Fibroblast of upper back skin (primary cell): ENCODE measurements around the gene KLHL34.
A peak's percentile ranks its signal among the peaks of the same experiment; 100 is the strongest.

Experiments
- DNase-seq: peaks from one replicate; pipeline ENCODE4 v3.0.0-alpha.2; 2013

The KLHL34 gene, protein sequence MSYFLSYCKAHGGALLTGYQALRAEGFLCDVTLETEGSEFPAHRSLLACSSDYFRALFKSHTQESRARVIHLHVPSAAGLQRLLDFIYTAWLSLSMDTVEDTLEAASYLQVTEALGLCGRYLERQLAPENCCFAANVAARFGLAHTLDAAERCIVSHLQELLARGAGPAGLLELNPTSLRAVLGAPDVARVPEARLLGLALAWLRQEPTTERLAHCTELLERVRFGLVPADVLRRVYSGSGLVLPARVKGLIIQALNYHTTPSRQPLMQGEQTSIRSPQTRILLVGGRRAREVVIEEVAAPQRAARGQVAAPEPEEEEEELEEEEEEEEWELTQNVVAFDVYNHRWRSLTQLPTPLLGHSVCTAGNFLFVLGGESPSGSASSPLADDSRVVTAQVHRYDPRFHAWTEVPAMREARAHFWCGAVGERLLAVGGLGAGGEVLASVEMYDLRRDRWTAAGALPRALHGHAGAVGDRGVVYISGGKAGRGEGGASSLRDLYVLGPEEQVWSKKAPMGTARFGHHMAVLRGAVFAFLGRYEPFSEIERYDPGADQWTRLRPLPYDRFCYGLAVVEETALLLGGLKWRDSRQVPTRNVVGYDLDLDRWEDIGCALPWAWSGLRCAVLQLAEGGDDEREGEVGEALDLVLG

DNA sequence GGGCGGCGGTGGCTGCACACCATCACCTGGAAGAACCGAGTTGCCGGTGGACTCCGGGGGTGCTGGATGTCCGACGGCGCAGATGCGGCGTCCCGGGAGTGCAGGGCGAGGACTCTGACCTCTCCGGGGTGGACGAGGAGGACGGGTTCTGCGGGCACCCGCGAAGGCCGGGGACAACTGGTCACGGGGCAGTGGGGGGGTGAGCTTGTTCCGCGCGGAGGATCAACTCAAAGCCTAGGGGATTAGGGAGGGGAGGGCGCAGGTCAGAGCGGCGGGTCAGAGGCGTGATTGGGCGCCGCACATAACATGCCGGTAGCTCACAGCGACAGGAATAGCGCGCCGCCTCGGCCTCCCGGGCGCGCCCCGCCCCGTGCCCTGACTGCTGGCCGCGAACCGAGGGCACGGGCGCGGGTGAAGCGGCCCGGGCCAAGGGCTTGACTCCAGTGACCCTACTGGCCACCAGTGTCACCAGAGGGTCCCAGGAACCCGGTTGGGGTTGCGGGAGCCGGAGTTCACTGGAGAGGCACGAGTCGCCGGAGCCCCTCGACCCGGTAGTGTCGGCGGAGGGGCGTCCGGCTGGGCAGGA is at the start of gene KLHL34:
Gene KLHL34, minus strand, starts transcription at position 179 of the 586 bp plus-strand sequence. CDS start 542 bp downstream, outside the sequence.
- no peak for DNase-seq

DNA sequence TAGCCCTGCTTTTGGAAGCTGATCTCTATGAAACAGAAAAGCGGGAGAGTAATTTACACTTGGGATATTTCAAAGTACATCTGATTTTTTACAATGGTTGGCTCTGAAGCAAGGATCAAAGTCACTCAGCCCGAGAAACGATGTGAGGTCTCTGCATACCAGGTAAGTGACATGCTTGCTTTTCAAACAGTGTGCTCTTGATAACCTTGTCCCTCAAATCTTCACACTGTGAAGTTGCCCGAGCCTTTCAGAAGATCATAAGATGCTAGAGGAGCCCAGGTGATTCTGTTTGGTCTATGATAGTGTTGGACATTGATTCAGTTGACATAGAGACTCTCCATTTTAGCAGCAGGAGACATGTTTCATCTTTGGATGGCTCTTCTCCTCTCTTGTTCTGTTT is 47.1 kb upstream of the KLHL34 start:
- DNase-seq: no peak

DNA sequence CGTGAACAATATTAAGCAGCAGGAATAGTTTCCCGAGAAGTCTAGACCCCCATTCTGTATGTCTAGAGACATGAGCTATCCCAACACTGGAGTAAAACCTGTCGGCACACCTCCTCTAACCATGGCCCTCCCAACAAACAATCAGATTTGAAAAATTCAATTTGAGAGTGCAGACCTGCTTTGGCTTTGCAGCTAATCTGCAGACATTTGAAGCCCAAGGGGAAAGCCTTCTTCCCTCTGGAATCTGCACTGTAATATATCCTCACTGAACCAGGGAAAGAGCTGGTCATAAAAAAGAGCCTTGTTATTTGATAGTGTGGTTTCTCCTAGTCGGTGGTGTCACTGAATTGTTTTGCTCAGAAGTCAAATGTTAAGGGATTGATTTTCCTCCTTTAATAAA is 44.6 kb upstream of the KLHL34 start:
- DNase-seq: no peak

DNA sequence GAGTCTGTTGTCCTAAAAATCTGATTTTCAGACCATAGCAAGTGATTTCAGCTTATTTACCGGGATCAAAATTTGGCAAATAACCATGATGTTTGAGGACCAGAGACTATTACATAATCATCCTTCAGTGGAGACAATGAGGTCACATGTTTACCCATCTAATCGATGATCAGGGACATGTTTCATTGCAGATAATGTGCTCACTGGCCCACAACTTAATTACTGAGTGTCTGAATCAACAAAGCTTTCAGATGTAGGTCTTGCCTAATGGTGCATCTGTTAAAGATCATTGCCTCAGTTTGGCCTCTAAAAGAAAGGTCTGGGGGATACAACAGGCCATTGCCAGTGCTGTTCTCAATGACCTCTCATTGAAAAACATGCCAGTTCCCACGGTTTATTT is 42.8 kb upstream of the KLHL34 start:
- DNase-seq: no peak

DNA sequence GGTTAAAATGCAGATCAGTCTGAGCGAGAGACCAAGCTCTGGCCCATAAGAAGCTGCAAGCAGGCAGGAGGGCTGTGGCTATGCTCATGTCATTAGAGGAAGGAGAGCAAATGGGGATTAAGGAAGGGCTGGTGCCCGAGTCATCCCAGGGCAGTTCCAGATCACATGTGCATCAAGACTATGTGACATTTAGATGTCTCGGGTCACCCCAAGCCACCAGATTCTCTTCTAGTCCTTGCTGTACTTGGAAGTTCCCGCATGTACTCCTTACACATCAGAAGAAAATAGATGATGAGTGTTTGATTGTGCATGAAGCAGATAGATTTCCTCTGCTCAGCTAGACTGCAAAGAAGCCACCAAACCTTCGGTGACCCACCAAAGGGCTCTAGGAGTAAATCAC is 42.1 kb upstream of the KLHL34 start:
- DNase-seq: no peak

DNA sequence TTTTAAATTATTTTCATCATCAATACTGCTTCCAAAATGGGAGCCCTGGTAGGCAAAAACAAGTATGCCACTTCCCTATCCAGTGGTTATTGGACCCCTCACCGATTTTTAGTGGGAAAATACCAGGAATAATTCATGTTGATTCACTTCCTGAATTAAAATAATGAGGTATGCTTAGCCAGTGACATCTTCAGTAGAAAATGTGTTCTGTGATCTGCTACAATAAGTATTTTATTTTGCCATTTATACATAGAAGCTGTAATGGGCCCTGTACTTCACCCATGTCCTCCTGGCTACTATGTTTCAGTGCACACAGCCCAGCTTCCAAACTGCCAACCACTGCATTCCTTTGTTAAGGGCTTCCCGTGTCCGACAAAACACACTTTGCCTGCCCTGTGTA is 41.0 kb upstream of the KLHL34 start:
- peak; percentile 33 for DNase-seq

DNA sequence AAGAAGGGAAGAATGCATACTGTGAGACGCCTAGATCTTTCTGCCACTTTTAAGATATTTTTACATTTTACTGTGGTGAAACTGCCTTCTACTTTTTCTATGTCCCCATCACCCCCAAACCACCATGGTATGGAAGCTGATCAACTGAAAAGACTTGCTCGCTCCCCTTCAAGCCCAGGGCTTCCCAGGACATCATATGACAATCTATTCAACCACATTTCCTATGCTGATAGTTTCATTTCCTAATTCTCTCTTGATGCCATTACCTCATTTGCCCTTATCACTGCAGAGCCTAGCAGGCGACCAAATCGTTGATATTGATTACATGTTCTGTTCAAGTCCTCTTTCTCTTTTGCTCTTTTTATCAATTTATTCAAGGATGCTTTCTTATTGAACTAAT is 40.1 kb upstream of the KLHL34 start:
- no peak for DNase-seq

DNA sequence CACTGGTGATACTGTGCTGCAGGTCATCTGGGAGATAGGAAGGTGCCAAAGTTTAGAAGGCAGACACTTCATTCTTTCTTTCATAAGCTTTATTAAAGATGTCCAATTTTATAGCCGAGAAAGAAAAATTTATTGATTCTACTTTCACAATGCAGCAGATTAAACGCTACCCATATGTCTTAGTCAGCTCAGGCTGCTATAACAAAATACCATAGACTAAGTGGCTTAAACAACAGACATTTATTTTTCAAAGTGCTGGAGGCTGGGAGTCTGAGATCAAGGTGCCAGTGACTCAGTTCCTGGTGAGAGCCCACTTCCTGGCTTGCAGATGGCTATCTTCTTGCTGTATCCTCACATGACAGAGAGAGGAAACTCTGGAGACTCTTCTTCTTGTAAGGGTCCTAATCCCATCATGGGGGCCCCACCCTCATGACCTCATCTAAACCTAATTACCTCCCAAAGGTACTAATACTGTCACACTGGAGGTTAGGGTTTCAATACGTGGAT is 33.4 kb upstream of the KLHL34 start:
- DNase-seq: no peak

DNA sequence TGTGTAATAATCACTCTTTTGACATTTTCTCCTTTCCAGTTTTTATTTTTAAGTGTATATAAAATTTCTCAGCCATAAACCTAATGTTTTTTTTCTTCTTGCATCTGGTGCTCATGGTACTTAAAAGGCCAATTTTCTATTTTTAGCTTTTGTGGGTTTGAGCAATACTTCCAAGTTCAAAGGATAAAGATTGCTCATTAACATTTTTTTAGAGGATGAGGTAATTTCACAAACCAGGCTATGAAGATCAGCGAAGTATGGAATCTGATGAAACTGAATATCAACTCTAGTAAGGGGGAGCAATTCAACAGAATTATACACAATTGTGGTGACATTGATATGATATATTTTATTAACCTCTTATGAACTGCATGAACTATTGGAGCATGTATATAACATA is 25.8 kb upstream of the KLHL34 start:
- peak; percentile 80 for DNase-seq

DNA sequence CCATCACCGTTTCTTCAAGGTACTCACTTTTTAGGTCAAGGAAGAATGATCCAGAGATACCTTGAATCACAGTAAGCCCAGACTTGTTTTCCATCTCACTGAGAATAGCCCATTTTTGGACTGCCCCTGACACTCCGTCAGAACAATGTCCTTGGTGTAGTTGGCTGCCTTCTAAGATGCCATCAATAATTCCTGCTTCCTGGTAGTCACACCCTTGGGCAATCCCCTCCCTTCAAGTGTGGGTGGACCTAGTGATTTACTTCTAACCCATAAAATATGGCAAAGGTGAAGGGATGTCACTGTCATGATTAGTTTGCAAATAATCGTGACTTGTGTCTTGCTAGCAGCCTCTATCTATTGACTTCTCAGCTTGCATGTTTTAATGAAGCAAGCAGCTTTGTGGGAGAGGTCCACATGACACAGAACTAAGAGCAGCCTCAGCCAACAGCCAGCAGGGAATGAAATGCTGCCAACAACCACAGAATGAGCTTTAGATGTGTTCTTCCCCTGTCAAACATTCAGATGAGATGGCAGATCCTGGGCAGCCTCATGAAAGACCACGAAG is 20.0 kb upstream of the KLHL34 start:
- DNase-seq: peak; percentile 5

DNA sequence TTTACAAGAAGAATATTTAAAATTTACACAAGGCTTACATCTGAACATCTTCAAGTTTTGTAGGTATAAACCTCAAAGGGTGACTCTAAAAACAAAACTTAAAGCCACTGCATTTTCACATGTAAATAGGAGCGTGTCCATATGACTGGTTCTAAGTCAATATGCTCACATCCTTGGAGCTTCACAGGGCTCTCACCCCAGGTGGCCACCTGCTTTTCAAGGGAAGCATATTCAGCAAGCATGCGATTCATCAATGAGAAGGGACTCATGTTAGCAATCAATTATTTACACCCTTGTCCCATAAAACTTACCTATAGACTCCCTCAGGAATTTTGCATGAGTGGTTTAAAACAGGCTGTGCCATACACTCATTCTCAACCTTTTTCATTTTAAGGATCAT is 17.8 kb upstream of the KLHL34 start:
- DNase-seq: no peak

DNA sequence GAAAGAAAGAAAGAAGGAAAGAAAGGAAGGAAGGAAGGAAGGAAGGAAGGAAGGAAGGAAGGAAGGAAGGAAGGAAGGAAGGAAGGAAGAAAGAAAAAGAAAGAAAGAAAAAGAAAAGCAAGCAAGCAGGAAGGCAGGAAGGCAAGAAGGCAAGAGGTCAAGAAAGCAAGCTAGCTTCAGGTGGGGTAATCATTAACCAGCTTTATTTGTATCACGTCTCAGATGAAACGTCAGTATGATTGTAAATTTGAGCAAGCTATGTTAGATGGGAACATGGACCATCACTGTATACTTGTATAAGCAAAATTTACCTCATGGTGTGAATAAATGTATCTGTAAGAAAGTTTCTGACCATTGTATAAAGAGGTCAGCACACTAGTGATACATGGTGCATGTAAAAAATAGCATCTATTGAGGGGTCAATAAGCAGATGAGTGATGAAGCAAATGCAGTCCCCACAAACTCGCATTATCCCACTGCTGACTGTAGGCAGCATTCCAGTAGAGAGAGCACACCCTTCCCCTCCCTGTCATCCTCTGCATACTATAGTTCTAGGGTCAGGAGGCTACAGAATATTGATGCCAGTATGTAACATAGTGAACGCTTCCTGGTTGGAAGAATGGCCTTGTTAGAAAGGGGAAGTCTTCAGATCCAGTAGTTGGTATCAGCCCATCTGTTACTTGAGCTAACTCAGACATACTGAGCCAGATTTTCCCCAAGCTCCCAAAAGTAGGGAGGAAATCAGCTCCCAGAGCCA is 16.5 kb upstream of the KLHL34 start:
- DNase-seq: no peak

DNA sequence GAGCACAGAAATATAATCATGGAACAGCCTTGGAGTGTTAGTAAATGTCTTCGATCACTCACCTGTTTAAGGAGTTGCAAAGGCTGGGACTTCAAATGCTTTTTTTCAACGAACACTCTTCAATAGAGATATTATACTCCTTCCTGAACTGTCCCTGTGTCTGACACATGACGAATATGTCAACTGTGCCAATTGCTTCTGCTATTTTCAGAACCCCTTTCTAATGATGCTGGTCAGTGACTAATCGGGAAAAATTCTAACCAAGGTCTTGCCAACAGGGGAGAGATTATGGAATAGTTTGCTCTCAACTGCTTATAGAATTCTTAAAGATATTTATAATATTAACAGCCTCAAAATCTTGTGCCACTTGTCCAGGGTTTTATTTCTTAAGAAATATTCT is 8.5 kb upstream of the KLHL34 start:
- peak; percentile 48 for DNase-seq

DNA sequence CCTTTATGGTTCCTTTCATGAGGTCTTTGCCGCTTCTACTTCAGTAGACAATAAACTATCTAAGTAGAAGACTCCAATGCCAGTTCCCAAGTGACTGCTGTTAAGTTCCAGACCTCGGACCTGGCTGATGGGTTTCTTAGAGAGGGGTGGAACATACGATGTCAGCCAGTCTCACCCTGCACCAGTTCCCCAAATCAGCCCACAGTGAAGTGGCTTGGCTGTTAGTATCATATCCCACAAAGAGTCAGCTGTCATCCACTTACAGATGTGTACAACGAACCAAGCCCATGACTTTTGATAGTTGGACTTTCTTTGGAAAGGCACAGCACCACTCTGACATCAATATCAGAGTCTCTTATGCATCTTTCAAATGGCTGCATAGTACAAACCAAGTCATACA is 8.1 kb upstream of the KLHL34 start:
- no peak for DNase-seq

DNA sequence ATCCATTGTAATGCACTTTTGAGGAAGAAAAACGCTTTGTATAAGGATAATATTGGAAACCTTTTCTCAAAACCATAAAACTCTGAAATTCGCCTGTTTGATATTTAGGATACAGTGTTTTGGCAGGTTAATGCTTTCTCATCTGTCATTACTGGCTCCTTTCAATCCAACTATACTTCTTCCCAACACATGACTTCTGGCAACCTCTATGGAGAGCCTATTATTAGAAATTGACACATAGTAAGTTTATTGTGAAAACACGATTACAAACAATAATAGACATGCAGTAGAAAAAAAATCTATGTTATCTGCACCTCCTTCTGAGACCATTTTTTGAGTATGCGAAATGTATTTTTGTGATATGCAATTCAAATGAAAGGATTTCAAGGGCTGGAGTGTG is 4.6 kb upstream of the KLHL34 start:
- DNase-seq: no peak

DNA sequence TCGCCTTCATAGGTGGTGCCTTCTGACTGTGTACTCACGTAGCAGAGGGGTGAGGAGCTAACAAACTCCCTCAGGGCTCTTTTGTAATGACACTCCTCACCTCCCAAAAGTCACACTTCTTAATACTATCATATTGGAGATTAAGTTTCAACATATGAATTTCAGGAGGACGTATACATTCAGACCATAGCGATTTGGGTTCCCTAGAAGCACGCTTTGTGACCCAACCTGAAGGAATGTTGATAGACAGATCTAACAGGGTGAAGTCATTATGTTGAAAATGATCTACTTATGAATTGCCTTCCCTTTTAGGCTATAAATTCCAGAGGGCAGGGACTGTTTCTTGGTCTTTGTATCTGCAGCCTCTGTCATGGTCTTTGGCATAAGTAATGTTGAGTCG is 3.2 kb upstream of the KLHL34 start:
- DNase-seq: no peak

DNA sequence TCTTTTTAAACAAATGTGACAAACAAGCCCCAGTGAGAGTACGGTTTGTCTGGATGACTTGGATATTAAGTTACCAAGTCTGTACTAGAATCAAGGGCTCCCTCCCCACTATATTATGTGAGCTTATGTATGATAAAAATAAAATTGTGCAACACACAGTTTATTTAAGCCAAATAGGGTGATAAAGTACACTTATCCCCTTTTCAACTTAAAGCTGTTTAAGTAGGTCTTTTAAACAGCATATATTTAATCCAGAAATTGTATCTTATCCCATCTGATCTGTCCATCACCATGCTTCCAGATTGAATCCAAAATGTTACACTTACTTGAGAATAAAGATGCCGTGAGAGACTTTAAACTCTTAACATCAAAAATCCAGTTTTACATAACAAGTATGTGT is 2.0 kb upstream of the KLHL34 start:
- DNase-seq: no peak

DNA sequence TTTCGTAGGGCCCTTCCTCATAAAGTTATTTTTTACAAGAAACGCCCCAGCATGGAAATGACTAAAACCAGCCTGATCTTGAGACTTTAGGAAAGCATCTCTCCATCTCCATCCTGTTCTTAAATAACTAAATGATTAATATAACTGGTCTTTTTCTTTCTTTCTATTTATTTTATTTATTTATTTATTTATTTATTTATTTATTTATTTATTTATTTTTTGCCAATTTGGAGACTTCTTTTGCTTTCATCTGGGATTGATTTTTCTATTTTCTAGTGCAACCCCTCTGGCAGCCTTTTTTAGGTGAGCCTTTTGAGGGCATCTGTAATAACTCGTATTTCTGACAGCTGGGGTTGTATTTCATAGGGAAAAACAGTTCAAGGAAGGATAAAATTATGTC is 1.2 kb upstream of the KLHL34 start:
- DNase-seq: no peak

DNA sequence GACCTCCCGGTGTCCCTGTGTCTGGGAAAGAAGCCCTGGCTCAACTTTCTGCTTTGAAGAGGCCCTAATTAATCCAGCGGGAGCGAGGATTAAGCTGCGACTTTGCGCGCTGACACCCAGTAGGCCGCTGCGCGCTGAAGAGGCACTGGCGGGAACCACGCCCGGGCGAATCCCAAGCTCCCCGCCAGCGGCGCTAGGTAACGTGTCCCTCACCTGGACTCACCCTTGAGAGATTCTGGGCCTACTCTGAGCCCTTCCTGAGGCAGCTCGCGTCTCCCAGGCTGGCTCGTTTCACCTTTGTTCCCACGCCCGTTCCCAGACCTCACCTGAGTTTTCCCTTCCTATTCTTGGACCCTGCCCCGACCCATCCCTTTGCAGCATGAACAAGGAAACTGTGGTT is 616 bp upstream of the KLHL34 start:
- DNase-seq: no peak

DNA sequence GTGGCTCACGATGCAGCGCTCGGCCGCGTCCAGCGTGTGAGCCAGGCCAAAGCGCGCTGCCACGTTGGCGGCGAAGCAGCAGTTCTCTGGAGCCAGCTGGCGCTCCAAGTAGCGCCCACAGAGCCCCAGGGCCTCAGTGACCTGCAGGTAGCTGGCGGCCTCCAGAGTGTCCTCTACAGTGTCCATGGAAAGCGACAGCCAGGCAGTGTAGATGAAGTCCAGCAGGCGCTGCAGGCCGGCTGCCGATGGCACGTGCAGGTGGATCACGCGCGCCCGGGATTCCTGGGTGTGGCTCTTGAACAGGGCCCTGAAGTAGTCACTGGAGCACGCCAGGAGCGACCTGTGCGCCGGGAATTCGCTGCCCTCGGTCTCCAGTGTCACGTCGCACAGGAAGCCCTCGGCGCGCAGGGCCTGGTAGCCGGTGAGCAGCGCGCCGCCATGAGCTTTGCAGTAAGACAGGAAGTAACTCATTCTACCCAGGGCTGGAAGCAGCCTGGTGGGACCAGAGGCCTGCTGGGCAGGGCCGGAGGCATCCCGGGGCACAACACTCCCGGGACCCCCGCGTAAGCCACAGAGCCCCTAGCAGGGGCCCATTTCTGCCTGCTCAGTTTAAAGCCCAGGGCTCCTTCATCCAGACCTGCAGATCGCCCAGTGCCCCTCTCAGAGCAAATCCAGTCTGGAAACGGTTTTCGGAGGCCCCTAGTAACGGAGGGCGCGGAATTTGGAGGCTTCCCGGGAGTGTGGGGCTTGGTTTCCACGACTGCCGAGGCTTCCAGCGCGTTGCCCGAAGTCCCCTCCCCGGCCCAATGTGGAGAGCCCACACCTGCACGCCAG is 595 bp downstream of the KLHL34 start:
- DNase-seq: no peak

DNA sequence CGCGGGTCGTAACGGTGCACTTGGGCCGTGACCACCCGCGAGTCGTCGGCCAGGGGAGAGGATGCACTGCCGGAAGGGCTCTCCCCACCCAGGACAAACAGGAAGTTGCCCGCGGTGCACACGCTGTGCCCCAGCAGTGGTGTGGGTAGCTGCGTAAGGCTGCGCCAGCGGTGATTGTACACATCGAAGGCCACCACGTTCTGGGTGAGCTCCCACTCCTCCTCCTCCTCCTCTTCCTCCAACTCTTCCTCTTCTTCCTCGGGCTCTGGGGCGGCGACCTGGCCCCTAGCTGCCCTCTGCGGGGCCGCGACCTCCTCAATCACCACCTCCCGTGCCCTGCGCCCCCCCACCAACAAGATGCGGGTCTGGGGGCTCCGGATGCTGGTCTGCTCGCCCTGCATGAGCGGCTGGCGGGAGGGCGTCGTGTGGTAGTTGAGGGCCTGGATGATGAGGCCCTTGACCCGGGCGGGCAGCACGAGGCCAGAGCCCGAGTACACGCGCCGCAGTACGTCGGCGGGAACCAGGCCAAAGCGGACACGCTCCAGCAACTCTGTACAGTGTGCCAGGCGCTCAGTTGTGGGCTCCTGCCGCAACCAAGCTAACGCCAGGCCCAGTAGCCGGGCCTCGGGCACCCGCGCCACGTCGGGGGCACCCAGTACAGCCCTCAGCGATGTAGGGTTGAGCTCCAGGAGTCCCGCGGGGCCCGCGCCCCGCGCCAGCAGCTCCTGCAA is 1.4 kb downstream of the KLHL34 start:
- DNase-seq: no peak
